K562 (cell line): ENCODE measurements around the gene BSPRY. TPM values are rescaled to one million over a fixed set of nuclear protein-coding genes. Genes with fewer than 3 reads are reported as not detected.

ENCODE experiments used
- GTF3C2 ChIP-seq: IDR thresholded peaks from 3 replicates; pipeline ENCODE4 v1.6.1; 2011; ENCODE audit warnings: borderline replicate concordance, mild to moderate bottlenecking, moderate library complexity; ENCODE audit not compliant: insufficient read length; ENCODE audit errors: extremely low read depth
- NONO ChIP-seq, 2 experiments: fragments of 200-400 bp in 1 of 2; fragments of 450-650 bp in 1 of 2; formaldehyde crosslinking in 1 of 2; IDR thresholded peaks; 2 replicates each; pipeline ENCODE4 v1.6.1; 2017; ENCODE audit warnings: low read depth in 2 of 2, mild to moderate bottlenecking in 2 of 2, moderate library complexity in 2 of 2, low read length in 1 of 2
- PHTF2 ChIP-seq: fragments of 250-450 bp; sonication (Bioruptor Pico); IDR thresholded peaks from 2 replicates; pipeline ENCODE4 v1.5.0; 2021; ENCODE audit warnings: mild to moderate bottlenecking
- PURB ChIP-seq: sonication (generic); formaldehyde crosslinking; IDR thresholded peaks from 2 replicates; pipeline ENCODE4 v1.9.0; 2021; ENCODE audit warnings: low read depth, mild to moderate bottlenecking, missing genetic modification reagents
- RAD21 ChIP-seq, 2 experiments: fragments of 250-450 bp in 1 of 2; fragments of 450-650 bp in 1 of 2; sonication (Bioruptor Pico) in 1 of 2; formaldehyde crosslinking in 1 of 2; IDR thresholded peaks in 1 of 2; conservative IDR thresholded peaks in 1 of 2; 2 replicates each; pipeline versions ENCODE4 v1.4.0 to v1.8.0; 2020 to 2022; ENCODE audit warnings: mild to moderate bottlenecking in 2 of 2, moderate library complexity in 1 of 2
- TFAP4 ChIP-seq: sonication (generic); formaldehyde crosslinking; IDR thresholded peaks from 2 replicates; pipeline ENCODE4 v1.8.0; 2022; ENCODE audit warnings: missing genetic modification reagents, mild to moderate bottlenecking, moderate library complexity, borderline replicate concordance
- TGIF2 ChIP-seq: sonication (generic); formaldehyde crosslinking; IDR thresholded peaks from 2 replicates; pipeline ENCODE4 v1.8.1; 2022; ENCODE audit warnings: mild to moderate bottlenecking, missing genetic modification reagents, moderate library complexity
- ZKSCAN1 ChIP-seq: fragments of 150-350 bp; IDR thresholded peaks from 2 replicates; pipeline ENCODE4 v1.6.1; 2016; ENCODE audit warnings: low read depth, low read length
- ZNF134 ChIP-seq: fragments of 250-450 bp; sonication (Bioruptor Pico); conservative IDR thresholded peaks from 2 replicates; pipeline ENCODE4 v1.4.0; 2020
- ZNF232 ChIP-seq: sonication (generic); formaldehyde crosslinking; IDR thresholded peaks from 2 replicates; pipeline ENCODE4 v1.8.0; 2022; ENCODE audit warnings: mild to moderate bottlenecking, missing genetic modification reagents
- ZNF551 ChIP-seq: fragments of 250-450 bp; sonication (Bioruptor Pico); IDR thresholded peaks from 2 replicates; pipeline ENCODE4 v1.5.0; 2021; ENCODE audit warnings: mild to moderate bottlenecking, moderate library complexity
- ZNF589 ChIP-seq: fragments of 200-800 bp; sonication (Bioruptor generic); IDR thresholded peaks from 2 replicates; pipeline ENCODE4 v1.6.1; 2016; ENCODE audit warnings: low read depth, missing genetic modification characterization, missing compliant biosample characterization
- ZNF696 ChIP-seq: fragments of 250-450 bp; sonication (Bioruptor Pico); conservative IDR thresholded peaks from 2 replicates; pipeline ENCODE4 v1.4.0; 2020; ENCODE audit warnings: mild to moderate bottlenecking, moderate library complexity
- polyA plus RNA-seq, 8 experiments: library from polyadenylated mRNA; depleted of rRNA in 4 of 8; stranded (reverse) in 5 of 8; unstranded in 3 of 8; fragments of >200 nt; fragmentation: Nextera tagmentation in 2 of 8; fragmentation: Illumina TruSeq in 1 of 8; extraction: Ambion mirVana in 2 of 8; extraction: Trizol in 1 of 8; gene quantifications; 2 replicates each; pipeline versions ENCODE4 v1.2.1 to v1.2.3, GENCODE V29; 2011 to 2014; ENCODE audit warnings: inconsistent platforms in 1 of 8, missing spikeins in 1 of 8
- total RNA-seq, 7 experiments: library from RNA; depleted of rRNA in 6 of 7; stranded (reverse); fragments of >200 nt in 6 of 7; fragmentation: Illumina TruSeq in 2 of 7; extraction: Trizol in 2 of 7; gene quantifications; 2 replicates each; pipeline versions ENCODE4 v1.2.1 to v1.2.3, GENCODE V29; 2011 to 2021; ENCODE audit warnings: low replicate concordance in 1 of 7
- TF ChIP-seq, protein P1 (sequence below): fragments of 450-650 bp; IDR thresholded peaks from 2 replicates; pipeline ENCODE4 v1.6.1; 2016; ENCODE audit warnings: low read depth, mild to moderate bottlenecking, moderate library complexity
- TF ChIP-seq, protein P2 (sequence below): fragments of 450-650 bp; IDR thresholded peaks from 2 replicates; pipeline ENCODE4 v1.7.1; 2018; ENCODE audit warnings: mild to moderate bottlenecking, low read depth; ENCODE audit not compliant: partially characterized antibody
- TF ChIP-seq, protein P3 (sequence below): fragments of 450-650 bp; formaldehyde crosslinking; IDR thresholded peaks from 2 replicates; pipeline ENCODE4 v1.4.0; 2020; ENCODE audit warnings: mild to moderate bottlenecking, mixed read lengths

BSPRY gene
- total and polyA plus RNA-seq, 9 of the 15 experiments (the other 6 are each of a cell fraction or from before 2014, with no cell fraction given) = 0.07 to 0.67 (median 0.18) TPM

DNA sequence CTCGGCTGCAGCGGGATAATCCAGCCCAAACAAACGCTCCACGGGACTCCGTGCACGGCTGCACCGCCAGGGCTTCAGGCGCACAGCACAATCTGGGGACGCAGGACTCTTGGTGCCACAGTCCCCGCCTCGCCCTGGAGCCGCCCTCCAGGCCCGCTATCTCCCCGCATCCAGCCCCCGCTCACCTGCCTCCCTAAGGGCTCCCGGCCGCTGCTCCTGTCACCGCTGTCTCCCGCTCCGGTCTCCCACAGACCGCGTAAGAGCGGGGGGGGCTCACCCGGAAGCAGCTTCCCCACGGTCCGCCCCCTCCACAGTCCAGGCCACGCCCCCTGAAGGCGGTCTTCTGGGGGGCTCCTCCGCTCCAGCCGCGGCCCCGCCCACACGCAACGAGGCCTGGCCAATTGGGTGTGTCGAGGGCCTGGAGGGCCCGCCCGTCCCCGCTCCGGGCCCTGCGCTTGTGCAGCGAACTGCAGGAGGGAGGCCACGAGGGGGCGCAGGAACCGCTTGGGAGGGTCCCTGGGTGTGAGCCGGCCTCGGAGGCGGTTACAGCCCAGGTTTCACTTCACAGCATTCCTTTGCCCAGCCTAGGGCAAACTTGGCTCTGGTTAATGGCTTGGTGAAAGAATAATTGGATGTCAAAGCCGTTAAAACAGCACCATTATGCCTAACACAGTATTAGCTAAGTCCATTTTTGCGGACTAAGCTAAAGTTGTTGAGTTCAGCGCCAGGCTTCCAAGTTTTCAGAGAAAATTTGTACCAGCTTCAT is 51.9 kb downstream of the BSPRY start, which contains the start of gene ALAD (continued):
- TF ChIP-seq, protein P1, sequence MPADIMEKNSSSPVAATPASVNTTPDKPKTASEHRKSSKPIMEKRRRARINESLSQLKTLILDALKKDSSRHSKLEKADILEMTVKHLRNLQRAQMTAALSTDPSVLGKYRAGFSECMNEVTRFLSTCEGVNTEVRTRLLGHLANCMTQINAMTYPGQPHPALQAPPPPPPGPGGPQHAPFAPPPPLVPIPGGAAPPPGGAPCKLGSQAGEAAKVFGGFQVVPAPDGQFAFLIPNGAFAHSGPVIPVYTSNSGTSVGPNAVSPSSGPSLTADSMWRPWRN = no peak
- TF ChIP-seq RAD21 (CRISPR knock-in tag; conservative IDR thresholded peaks at IDR 0.05 in 1 of 2, IDR thresholded peaks at IDR 0.05 in 1 of 2) (peak; percentile 78 to 81), ZNF696 (CRISPR knock-in tag) (no peak), ZNF232 (CRISPR knock-in tag) (no peak), NONO (IDR thresholded peaks at IDR 0.05; ENCODE audit: low read depth in 2 of 2, low read length in 1 of 2) (0 out of 4 replicates have a peak, but pooled peaks of 1 of the 2 experiments have one; percentile 56), ZNF134 (no peak), GTF3C2 (no peak), TFAP4 (peak; percentile 85; the same call in 1 of the 2 replicates), ZNF589 (CRISPR knock-in tag) (no peak), PURB (CRISPR knock-in tag) (no peak), ZKSCAN1 (no peak; the same call in 1 of the 2 replicates), TGIF2 (CRISPR knock-in tag) (no peak), PHTF2 (no peak), ZNF551 (CRISPR knock-in tag) (no peak)
- TF ChIP-seq, protein P2, sequence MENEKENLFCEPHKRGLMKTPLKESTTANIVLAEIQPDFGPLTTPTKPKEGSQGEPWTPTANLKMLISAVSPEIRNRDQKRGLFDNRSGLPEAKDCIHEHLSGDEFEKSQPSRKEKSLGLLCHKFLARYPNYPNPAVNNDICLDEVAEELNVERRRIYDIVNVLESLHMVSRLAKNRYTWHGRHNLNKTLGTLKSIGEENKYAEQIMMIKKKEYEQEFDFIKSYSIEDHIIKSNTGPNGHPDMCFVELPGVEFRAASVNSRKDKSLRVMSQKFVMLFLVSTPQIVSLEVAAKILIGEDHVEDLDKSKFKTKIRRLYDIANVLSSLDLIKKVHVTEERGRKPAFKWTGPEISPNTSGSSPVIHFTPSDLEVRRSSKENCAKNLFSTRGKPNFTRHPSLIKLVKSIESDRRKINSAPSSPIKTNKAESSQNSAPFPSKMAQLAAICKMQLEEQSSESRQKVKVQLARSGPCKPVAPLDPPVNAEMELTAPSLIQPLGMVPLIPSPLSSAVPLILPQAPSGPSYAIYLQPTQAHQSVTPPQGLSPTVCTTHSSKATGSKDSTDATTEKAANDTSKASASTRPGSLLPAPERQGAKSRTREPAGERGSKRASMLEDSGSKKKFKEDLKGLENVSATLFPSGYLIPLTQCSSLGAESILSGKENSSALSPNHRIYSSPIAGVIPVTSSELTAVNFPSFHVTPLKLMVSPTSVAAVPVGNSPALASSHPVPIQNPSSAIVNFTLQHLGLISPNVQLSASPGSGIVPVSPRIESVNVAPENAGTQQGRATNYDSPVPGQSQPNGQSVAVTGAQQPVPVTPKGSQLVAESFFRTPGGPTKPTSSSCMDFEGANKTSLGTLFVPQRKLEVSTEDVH = no peak
- TF ChIP-seq, protein P3, sequence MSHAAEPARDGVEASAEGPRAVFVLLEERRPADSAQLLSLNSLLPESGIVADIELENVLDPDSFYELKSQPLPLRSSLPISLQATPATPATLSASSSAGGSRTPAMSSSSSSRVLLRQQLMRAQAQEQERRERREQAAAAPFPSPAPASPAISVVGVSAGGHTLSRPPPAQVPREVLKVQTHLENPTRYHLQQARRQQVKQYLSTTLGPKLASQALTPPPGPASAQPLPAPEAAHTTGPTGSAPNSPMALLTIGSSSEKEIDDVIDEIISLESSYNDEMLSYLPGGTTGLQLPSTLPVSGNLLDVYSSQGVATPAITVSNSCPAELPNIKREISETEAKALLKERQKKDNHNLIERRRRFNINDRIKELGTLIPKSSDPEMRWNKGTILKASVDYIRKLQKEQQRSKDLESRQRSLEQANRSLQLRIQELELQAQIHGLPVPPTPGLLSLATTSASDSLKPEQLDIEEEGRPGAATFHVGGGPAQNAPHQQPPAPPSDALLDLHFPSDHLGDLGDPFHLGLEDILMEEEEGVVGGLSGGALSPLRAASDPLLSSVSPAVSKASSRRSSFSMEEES (CRISPR knock-in tag) = no peak
